Mesendoderm (in vitro differentiated cells): ENCODE measurements around the gene CTSK.

Experiments
- DNase-seq: peaks from one replicate; pipeline ENCODE4 v3.0.0; 2013
- H2AK5ac ChIP-seq: 2 replicates; pipeline ENCODE4 v1.6.1; 2013; ENCODE audit warnings: low read length, inconsistent platforms
- H2BK120ac ChIP-seq: 2 replicates; pipeline ENCODE4 v1.6.1; 2013; ENCODE audit warnings: low read depth, mild to moderate bottlenecking, low read length, moderate library complexity, mixed read lengths
- H2BK15ac ChIP-seq: replicated peaks from 2 replicates; pipeline ENCODE4 v1.6.1; 2013; ENCODE audit warnings: low read depth, mild to moderate bottlenecking, moderate library complexity
- H2BK5ac ChIP-seq: 2 replicates; pipeline ENCODE4 v1.6.1; 2013; ENCODE audit warnings: low read length, inconsistent platforms
- H3K18ac ChIP-seq: 2 replicates; pipeline ENCODE4 v1.6.1; 2013; ENCODE audit warnings: mild to moderate bottlenecking, low read length, mixed read lengths
- H3K23ac ChIP-seq: one replicate; pipeline ENCODE4 v1.6.1; 2013; ENCODE audit warnings: low read length
- H3K27ac ChIP-seq: 2 replicates; pipeline ENCODE4 v1.5.1; 2013; ENCODE audit warnings: low read depth, mild to moderate bottlenecking, inconsistent platforms, low read length, moderate library complexity
- H3K27me3 ChIP-seq: 2 replicates; pipeline ENCODE4 v1.6.1; 2013; ENCODE audit warnings: low read length, control low read depth, mild to moderate bottlenecking, inconsistent platforms; ENCODE audit not compliant: insufficient read depth, poor library complexity
- H3K36me3 ChIP-seq: 2 replicates; pipeline ENCODE4 v1.6.1; 2013; ENCODE audit warnings: low read length, inconsistent platforms; ENCODE audit not compliant: control insufficient read depth, insufficient read depth
- H3K4ac ChIP-seq: one replicate; pipeline ENCODE4 v1.6.1; 2013; ENCODE audit warnings: low read depth, mild to moderate bottlenecking, low read length, moderate library complexity
- H3K4me1 ChIP-seq: 2 replicates; pipeline ENCODE4 v1.6.1; 2013; ENCODE audit warnings: low read depth, low read length, inconsistent platforms; ENCODE audit not compliant: control insufficient read depth
- H3K4me2 ChIP-seq: 2 replicates; pipeline ENCODE4 v1.6.1; 2013; ENCODE audit warnings: low read length
- H3K4me3 ChIP-seq: 2 replicates; pipeline ENCODE4 v1.5.1; 2013; ENCODE audit warnings: mild to moderate bottlenecking, low read length
- H3K56ac ChIP-seq: one replicate; pipeline ENCODE4 v1.6.1; 2013; ENCODE audit warnings: low read length
- H3K79me1 ChIP-seq: 2 replicates; pipeline ENCODE4 v1.6.1; 2013; ENCODE audit warnings: low read length, inconsistent platforms
- H3K79me2 ChIP-seq: 2 replicates; pipeline ENCODE4 v1.6.1; 2013; ENCODE audit warnings: mild to moderate bottlenecking, low read length; ENCODE audit not compliant: control insufficient read depth, insufficient read depth
- H3K9ac ChIP-seq: 2 replicates; pipeline ENCODE4 v1.6.1; 2013; ENCODE audit warnings: low read length, inconsistent platforms
- H4K5ac ChIP-seq: one replicate; pipeline ENCODE4 v1.6.1; 2013; ENCODE audit warnings: low read length
- H4K8ac ChIP-seq: one replicate; pipeline ENCODE4 v1.6.1; 2013; ENCODE audit warnings: low read depth, mild to moderate bottlenecking, control low read depth, low read length, moderate library complexity
- WGBS: extraction: QIAGEN DNeasy Blood & Tissue Kit; methylation state at CpG from one replicate; pipeline ENCODE4 v1.1.7; 2013; ENCODE audit warnings: low lambda C conversion rate, missing lambda C conversion rate; ENCODE audit not compliant: insufficient coverage; ENCODE audit errors: extremely low coverage; 5-methylcytosine and 5-hydroxymethylcytosine counted together

CTSK gene

DNA sequence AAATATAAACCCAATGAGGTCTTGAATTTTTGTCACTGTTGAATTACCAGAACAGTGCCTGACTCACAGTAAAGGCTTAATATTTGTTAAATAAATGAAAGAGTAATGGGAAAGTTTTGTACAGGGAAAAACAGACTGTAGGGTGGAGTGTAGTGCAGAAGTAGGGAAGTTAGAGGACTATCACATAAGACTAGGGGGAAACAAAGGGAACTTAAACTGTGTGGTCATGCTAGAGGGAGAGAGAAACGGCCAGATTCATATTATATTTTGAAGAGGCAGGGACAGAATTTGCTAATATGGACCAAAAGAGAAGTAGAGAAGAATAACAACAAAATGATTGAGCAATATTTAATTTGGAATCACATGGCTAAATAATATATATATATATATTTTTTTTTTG, 14.8 kb downstream of the CTSK start:
- Histone ChIP-seq H3K79me2 (no peaks in the 10 kb centered on the region), H4K8ac (no peak overlapping the region), H3K18ac (no peak overlapping the region), H2BK15ac (no peak overlapping the region), H3K79me1 (no peaks in the 10 kb centered on the region), H2BK5ac (no peak overlapping the region), H3K56ac (no peak overlapping the region), H3K23ac (no peak overlapping the region), H3K4me1 (peaks cover 4% of the 10 kb centered on the region), H4K5ac (no peak overlapping the region), H3K9ac (no peak overlapping the region), H3K27me3 (no peaks in the 10 kb centered on the region), H3K4me3 (no peak overlapping the region), H2BK120ac (no peak overlapping the region), H3K4me2 (no peak overlapping the region), H3K4ac (no peak overlapping the region), H3K27ac (no peak overlapping the region), H2AK5ac (no peak overlapping the region), H3K36me3 (no peaks in the 10 kb centered on the region)
- no CpG with 5 or more reads among the region's 1 CpG for WGBS
- DNase-seq, result no peak

DNA sequence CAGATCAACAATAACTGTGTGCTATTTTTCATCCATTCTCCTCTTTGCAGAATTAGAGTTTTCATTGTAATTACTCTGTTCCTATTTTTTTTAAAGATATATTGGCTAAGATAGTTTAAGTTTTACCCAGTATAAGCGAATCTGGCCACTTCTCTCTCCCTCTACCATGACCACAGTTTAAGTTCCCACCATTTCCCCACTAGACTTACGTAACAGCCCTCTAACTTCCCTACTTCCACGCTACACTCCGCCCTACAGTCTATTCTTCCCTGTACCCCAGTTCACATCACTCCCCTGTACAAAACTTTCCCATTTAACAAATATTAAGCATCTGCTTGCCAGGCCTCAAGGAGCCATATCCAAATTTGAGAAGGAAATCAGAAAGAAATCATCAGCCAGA, 16.5 kb downstream of the CTSK start:
- Histone ChIP-seq H2BK15ac (no peak overlapping the region), H3K23ac (no peak overlapping the region), H4K8ac (no peak overlapping the region), H3K18ac (no peak overlapping the region), H3K56ac (no peak overlapping the region), H3K27ac (no peak overlapping the region), H3K4me1 (no peaks in the 10 kb centered on the region), H3K79me2 (no peaks in the 10 kb centered on the region), H3K36me3 (no peaks in the 10 kb centered on the region), H3K9ac (no peak overlapping the region), H3K4ac (no peak overlapping the region), H2AK5ac (no peak overlapping the region), H3K79me1 (no peaks in the 10 kb centered on the region), H2BK120ac (no peak overlapping the region), H3K4me2 (no peak overlapping the region), H3K27me3 (no peaks in the 10 kb centered on the region), H3K4me3 (no peak overlapping the region), H4K5ac (no peak overlapping the region), H2BK5ac (no peak overlapping the region)
- 100% methylated on average over 2 of the region's 4 CpGs for WGBS
- no peak for DNase-seq

DNA sequence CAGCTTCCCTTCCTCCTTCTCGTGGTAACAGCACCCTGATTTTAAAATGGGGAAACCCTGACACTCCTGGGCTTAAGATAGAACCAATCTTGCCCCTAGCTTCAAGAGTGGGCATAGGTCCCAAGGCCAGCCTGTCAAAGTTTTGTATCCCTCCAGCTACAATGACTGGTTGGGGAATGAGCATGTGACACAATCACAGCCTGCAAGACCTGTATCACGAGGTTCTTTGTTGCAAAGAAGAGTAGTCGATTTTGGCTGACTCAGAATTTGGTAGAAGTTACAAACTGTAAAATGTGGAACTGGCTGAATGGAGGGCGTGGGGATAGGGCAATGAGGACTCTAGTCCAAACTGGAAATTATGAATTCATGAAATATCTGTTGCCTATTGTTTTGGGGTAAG, 18.7 kb downstream of the CTSK start:
- no peak overlapping the region for H3K4me3 ChIP-seq
- no peak overlapping the region for H3K18ac ChIP-seq
- no peak overlapping the region for H2AK5ac ChIP-seq
- no peak overlapping the region for H3K4ac ChIP-seq
- no CpG with 5 or more reads among the region's 4 CpGs for WGBS
- no peak overlapping the region for H2BK15ac ChIP-seq
- no peaks in the 10 kb centered on the region for H3K79me1 ChIP-seq
- no peak overlapping the region for H2BK5ac ChIP-seq
- H3K4me1 ChIP-seq, result no peaks in the 10 kb centered on the region
- no peak overlapping the region for H2BK120ac ChIP-seq
- no peak overlapping the region for H3K56ac ChIP-seq
- H3K27me3 ChIP-seq, result no peaks in the 10 kb centered on the region
- no peaks in the 10 kb centered on the region for H3K36me3 ChIP-seq
- peak; percentile 24 for DNase-seq
- H3K27ac ChIP-seq, result no peak overlapping the region
- no peak overlapping the region for H3K4me2 ChIP-seq
- no peak overlapping the region for H4K5ac ChIP-seq
- H3K23ac ChIP-seq, result no peak overlapping the region
- no peak overlapping the region for H4K8ac ChIP-seq
- no peaks in the 10 kb centered on the region for H3K79me2 ChIP-seq
- no peak overlapping the region for H3K9ac ChIP-seq

DNA sequence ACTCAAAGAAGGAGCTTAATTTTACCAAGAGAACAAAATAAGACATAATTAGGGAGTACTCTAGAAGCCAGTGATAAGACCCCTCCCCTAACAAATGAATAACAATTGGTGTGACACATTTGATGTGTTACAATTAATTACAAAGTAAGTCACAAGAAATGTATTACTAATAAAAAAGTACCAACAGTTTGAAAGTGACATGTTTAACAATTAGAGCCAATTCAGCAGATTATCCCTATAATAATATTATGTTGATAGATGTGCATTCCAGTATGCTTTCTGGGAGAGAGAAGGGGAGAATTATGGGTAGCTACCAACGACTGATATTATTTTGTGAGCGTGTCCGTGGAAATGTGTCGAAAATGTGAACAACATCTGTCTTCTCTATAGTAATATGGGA, 19.1 kb downstream of the CTSK start:
- no peak overlapping the region for H3K27ac ChIP-seq
- no peak overlapping the region for H4K8ac ChIP-seq
- H2BK120ac ChIP-seq, result no peak overlapping the region
- no peaks in the 10 kb centered on the region for H3K36me3 ChIP-seq
- H3K9ac ChIP-seq, result no peak overlapping the region
- H3K4me2 ChIP-seq, result no peak overlapping the region
- no peak overlapping the region for H2BK15ac ChIP-seq
- no peak overlapping the region for H2BK5ac ChIP-seq
- H4K5ac ChIP-seq, result no peak overlapping the region
- H3K4ac ChIP-seq, result no peak overlapping the region
- no CpG with 5 or more reads among the region's 4 CpGs for WGBS
- no peak overlapping the region for H3K18ac ChIP-seq
- H2AK5ac ChIP-seq, result no peak overlapping the region
- H3K79me2 ChIP-seq, result no peaks in the 10 kb centered on the region
- H3K27me3 ChIP-seq, result no peaks in the 10 kb centered on the region
- no peak overlapping the region for H3K23ac ChIP-seq
- H3K56ac ChIP-seq, result no peak overlapping the region
- no peaks in the 10 kb centered on the region for H3K79me1 ChIP-seq
- no peak for DNase-seq
- no peaks in the 10 kb centered on the region for H3K4me1 ChIP-seq
- H3K4me3 ChIP-seq, result no peak overlapping the region

DNA sequence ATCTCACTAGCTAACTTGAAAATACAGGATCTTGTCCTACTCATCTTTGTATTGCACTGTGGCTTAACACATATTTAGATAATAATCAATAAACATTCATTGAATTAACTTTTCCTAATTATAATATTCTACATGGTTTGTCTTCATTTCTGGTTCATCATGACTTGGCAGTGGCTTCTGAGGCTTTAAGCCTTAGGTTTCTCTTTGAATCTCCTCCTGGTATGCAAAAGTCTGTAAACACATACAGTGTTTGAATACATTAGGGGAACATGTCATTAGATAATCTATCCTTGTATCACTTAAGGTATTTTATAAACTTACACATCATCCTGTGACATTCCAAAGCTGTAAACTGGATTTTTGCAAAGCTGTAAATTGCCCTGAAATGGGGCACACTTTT, 20.6 kb downstream of the CTSK start:
- Histone ChIP-seq H2BK120ac (no peak overlapping the region), H3K4ac (no peak overlapping the region), H3K79me2 (no peaks in the 10 kb centered on the region)

DNA sequence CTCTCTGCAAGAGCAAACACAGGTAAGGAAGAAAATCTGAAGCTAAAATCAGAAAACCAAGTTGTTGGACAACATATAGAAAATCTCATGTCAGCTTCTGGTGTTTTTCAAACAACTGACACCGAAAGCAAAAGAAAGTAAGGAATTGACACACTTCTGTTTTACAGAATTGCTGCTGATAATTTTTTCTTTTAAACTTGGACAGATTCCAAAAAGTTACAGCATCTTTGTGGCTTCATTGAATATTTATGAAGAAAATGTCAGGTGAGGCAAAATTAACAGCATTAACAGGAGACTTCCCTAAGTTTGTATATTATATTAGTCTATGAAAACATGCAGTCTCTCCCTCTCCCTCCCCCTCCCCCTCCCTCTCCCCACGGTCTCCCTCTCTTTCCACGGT, 27.6 kb downstream of the CTSK start:
- no peak overlapping the region for H3K4me2 ChIP-seq
- no peak overlapping the region for H2AK5ac ChIP-seq
- no peak overlapping the region for H3K23ac ChIP-seq
- no peaks in the 10 kb centered on the region for H3K79me2 ChIP-seq
- no peak overlapping the region for H4K8ac ChIP-seq
- H3K9ac ChIP-seq, result no peak overlapping the region
- no peak overlapping the region for H3K4ac ChIP-seq
- no peak overlapping the region for H2BK120ac ChIP-seq
- no peak overlapping the region for H4K5ac ChIP-seq
- H3K18ac ChIP-seq, result no peak overlapping the region
- H3K56ac ChIP-seq, result no peak overlapping the region
- no peaks in the 10 kb centered on the region for H3K4me1 ChIP-seq
- H2BK5ac ChIP-seq, result no peak overlapping the region
- H3K27ac ChIP-seq, result no peak overlapping the region
- no peaks in the 10 kb centered on the region for H3K27me3 ChIP-seq
- WGBS, result no CpG with 5 or more reads among the region's 3 CpGs
- H3K36me3 ChIP-seq, result no peaks in the 10 kb centered on the region
- DNase-seq, result no peak
- H2BK15ac ChIP-seq, result no peak overlapping the region
- no peak overlapping the region for H3K4me3 ChIP-seq
- H3K79me1 ChIP-seq, result no peaks in the 10 kb centered on the region

More for the DNA sequence above, 20.6 kb downstream of the CTSK start:
- H4K5ac ChIP-seq, result no peak overlapping the region
- no peak overlapping the region for H4K8ac ChIP-seq
- H2BK5ac ChIP-seq, result no peak overlapping the region
- H3K23ac ChIP-seq, result no peak overlapping the region
- H3K36me3 ChIP-seq, result no peaks in the 10 kb centered on the region
- DNase-seq, result no peak
- no peaks in the 10 kb centered on the region for H3K79me1 ChIP-seq
- H3K9ac ChIP-seq, result no peak overlapping the region
- no peak overlapping the region for H3K4me3 ChIP-seq
- H2AK5ac ChIP-seq, result no peak overlapping the region
- no peak overlapping the region for H3K27ac ChIP-seq
- no peak overlapping the region for H3K56ac ChIP-seq
- H3K18ac ChIP-seq, result no peak overlapping the region
- H3K4me2 ChIP-seq, result no peak overlapping the region
- H2BK15ac ChIP-seq, result no peak overlapping the region
- H3K27me3 ChIP-seq, result no peaks in the 10 kb centered on the region
- H3K4me1 ChIP-seq, result no peaks in the 10 kb centered on the region
